ENCODE results near the gene PMIS2.
A peak's percentile ranks its signal among the peaks of the same experiment; 100 is the strongest.

PMIS2 gene

DNA sequence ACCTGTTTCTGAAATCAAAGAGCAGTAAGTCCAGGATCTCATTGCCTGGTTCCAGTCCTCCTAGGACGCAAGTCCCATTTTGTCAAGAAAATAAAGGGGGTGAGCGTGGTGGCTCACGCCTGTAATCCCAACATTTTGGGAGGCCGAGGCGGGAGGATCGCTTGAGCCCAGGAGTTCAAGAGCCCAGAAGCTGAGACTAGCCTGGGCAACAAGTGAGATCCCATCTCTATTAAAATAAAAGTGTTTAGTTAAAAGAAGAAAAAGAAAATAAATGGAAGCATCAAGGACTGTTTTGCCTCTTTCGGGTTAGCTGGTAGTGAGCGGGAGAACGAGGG, 26.2 kb downstream of the PMIS2 start:
- peaks cover 2 to 7% of the 10 kb centered on the region in 2 experiments for H3K4me1 ChIP-seq (ENCODE audit: control insufficient read depth in 1 of 2, insufficient read depth in 2 of 2, low read length in 2 of 2)
- peaks cover 11% of the 10 kb centered on the region for H3K9me3 ChIP-seq (ENCODE audit: insufficient read depth, low read depth, low read length)
- H3K23ac ChIP-seq (ENCODE audit: low read length), result no peak overlapping the region
- no peak for DNase-seq
- no peak overlapping the region for H2AK5ac ChIP-seq (ENCODE audit: low read length)
- no peak overlapping the region for H3K27ac ChIP-seq (ENCODE audit: low read depth, low read length)
- no peak overlapping the region for H3K9ac ChIP-seq (ENCODE audit: low read length)
- no peak overlapping the region for H2AFZ ChIP-seq (ENCODE audit: insufficient read depth, low read length, poor library complexity)
- no peak overlapping the region for H2BK5ac ChIP-seq (ENCODE audit: low read depth, low read length, poor library complexity)
- H2BK12ac ChIP-seq (ENCODE audit: low read length), result no peak overlapping the region
- H4K12ac ChIP-seq (ENCODE audit: low read depth, low read length), result peak overlapping the region; percentile 41
- H3K79me1 ChIP-seq (ENCODE audit: low read length), result peaks cover 4% of the 10 kb centered on the region
- peak overlapping the region; percentile 59 for H4K8ac ChIP-seq (ENCODE audit: low read depth, low read length)
- H3K14ac ChIP-seq (ENCODE audit: low read length), result no peak overlapping the region
- no peak overlapping the region for H3K18ac ChIP-seq (ENCODE audit: low read length)
- no peak overlapping the region for H4K91ac ChIP-seq (ENCODE audit: low read depth, low read length)
- no CpG with 5 or more reads among the region's 9 CpGs for WGBS (ENCODE audit: extremely low coverage, insufficient coverage, insufficient read length)
- peaks cover 4% of the 10 kb centered on the region for H3K79me2 ChIP-seq (ENCODE audit: control insufficient read depth, insufficient read depth, low read length, poor library complexity)
- H3K36me3 ChIP-seq (ENCODE audit: control insufficient read depth in 1 of 2, insufficient read depth in 2 of 2, low read length in 2 of 2), result peaks cover 12 to 18% of the 10 kb centered on the region in 2 experiments
- H3K4me2 ChIP-seq (ENCODE audit: low read length), result peak overlapping the region; percentile 49
- H3K4ac ChIP-seq (ENCODE audit: low read depth, low read length), result no peak overlapping the region
- no peaks in the 10 kb centered on the region for H3K27me3 ChIP-seq (ENCODE audit: insufficient read depth, low read length)
- no peak overlapping the region for H3K4me3 ChIP-seq (ENCODE audit: low read depth, low read length)
- no peak overlapping the region for H2BK120ac ChIP-seq (ENCODE audit: insufficient read depth, low read length, poor library complexity)

GRCh38 chr19:35612559-35613321, 26.8 kb downstream of the PMIS2 start, which contains the start of gene HAUS5:
HAUS5 (plus strand) TSS chr19:35612735; CDS start chr19:35612795, 60 bp downstream.
- Histone ChIP-seq H4K8ac (ENCODE audit: low read depth, low read length) (peak within 1 kb of the TSS; percentile 59), H4K12ac (ENCODE audit: low read depth, low read length) (peak within 1 kb of the TSS; percentile 41), H2BK120ac (ENCODE audit: insufficient read depth, low read length, poor library complexity) (no peak within 1 kb of the TSS), H3K79me1 (ENCODE audit: low read length) (peaks cover 4% of the 10 kb centered on the region), H3K18ac (ENCODE audit: low read length) (peak within 1 kb of the TSS; percentile 62), H2AFZ (ENCODE audit: insufficient read depth, low read length, poor library complexity) (peak within 1 kb of the TSS; percentile 47), H3K9ac (ENCODE audit: low read length) (peak within 1 kb of the TSS; percentile 67), H3K4ac (ENCODE audit: low read depth, low read length) (peak within 1 kb of the TSS; percentile 0), H4K91ac (ENCODE audit: low read depth, low read length) (peak within 1 kb of the TSS; percentile 55), H3K23ac (ENCODE audit: low read length) (no peak within 1 kb of the TSS), H3K4me1 (ENCODE audit: control insufficient read depth in 1 of 2, insufficient read depth in 2 of 2, low read length in 2 of 2) (peaks cover 2 to 7% of the 10 kb centered on the region in 2 experiments), H3K79me2 (ENCODE audit: control insufficient read depth, insufficient read depth, low read length, poor library complexity) (peaks cover 4% of the 10 kb centered on the region), H2AK5ac (ENCODE audit: low read length) (no peak within 1 kb of the TSS), H3K14ac (ENCODE audit: low read length) (peak within 1 kb of the TSS; percentile 62), H3K4me2 (ENCODE audit: low read length) (peak within 1 kb of the TSS; percentile 83), H2BK12ac (ENCODE audit: low read length) (no peak within 1 kb of the TSS), H2BK5ac (ENCODE audit: low read depth, low read length, poor library complexity) (peak within 1 kb of the TSS; percentile 10), H3K4me3 (ENCODE audit: low read depth, low read length) (peak within 1 kb of the TSS; percentile 86), H3K9me3 (ENCODE audit: insufficient read depth, low read depth, low read length) (peaks cover 11% of the 10 kb centered on the region), H3K27ac (ENCODE audit: low read depth, low read length) (no peak within 1 kb of the TSS), H3K27me3 (ENCODE audit: insufficient read depth, low read length) (no peaks in the 10 kb centered on the region), H3K36me3 (ENCODE audit: control insufficient read depth in 1 of 2, insufficient read depth in 2 of 2, low read length in 2 of 2) (peaks cover 14 to 20% of the 10 kb centered on the region in 2 experiments)
- WGBS (ENCODE audit: extremely low coverage, insufficient coverage, insufficient read length), result no CpG with 5 or more reads among the region's 47 CpGs
- peak; percentile 95 to 99 for DNase-seq

DNA sequence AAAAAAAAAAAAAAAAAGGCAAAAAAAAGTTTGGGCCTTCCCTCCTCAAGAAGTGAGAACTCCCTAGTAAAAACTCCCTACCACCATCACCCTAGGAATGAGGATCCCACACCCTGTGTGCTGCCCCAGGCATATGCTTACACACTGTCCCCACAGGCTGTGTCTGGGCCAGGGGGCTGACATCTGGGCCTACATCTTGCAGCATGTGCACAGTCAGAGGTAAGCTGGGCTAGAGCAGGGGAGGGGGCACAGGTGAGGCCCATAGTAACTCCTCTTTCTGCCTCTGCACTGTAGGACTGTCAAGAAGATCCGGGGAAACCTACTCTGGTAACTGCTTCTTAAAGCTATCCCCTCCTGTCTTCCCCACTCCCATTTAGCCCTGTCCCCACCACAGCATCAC, 27.6 kb downstream of the PMIS2 start:
- no peak overlapping the region for H2BK5ac ChIP-seq (ENCODE audit: low read depth, low read length, poor library complexity)
- H2AFZ ChIP-seq (ENCODE audit: insufficient read depth, low read length, poor library complexity), result no peak overlapping the region
- H3K27me3 ChIP-seq (ENCODE audit: insufficient read depth, low read length), result no peaks in the 10 kb centered on the region
- peaks cover 4% of the 10 kb centered on the region for H3K79me1 ChIP-seq (ENCODE audit: low read length)
- H3K4me1 ChIP-seq (ENCODE audit: control insufficient read depth in 1 of 2, insufficient read depth in 2 of 2, low read length in 2 of 2), result peaks cover 2 to 7% of the 10 kb centered on the region in 2 experiments
- no CpG with 5 or more reads among the region's 1 CpG for WGBS (ENCODE audit: extremely low coverage, insufficient coverage, insufficient read length)
- no peak overlapping the region for H3K9ac ChIP-seq (ENCODE audit: low read length)
- no peak overlapping the region for H4K12ac ChIP-seq (ENCODE audit: low read depth, low read length)
- H3K23ac ChIP-seq (ENCODE audit: low read length), result no peak overlapping the region
- no peak overlapping the region for H3K4me2 ChIP-seq (ENCODE audit: low read length)
- H3K18ac ChIP-seq (ENCODE audit: low read length), result no peak overlapping the region
- no peak for DNase-seq
- H3K79me2 ChIP-seq (ENCODE audit: control insufficient read depth, insufficient read depth, low read length, poor library complexity), result peaks cover 4% of the 10 kb centered on the region
- H3K4ac ChIP-seq (ENCODE audit: low read depth, low read length), result no peak overlapping the region
- H2AK5ac ChIP-seq (ENCODE audit: low read length), result no peak overlapping the region
- H4K91ac ChIP-seq (ENCODE audit: low read depth, low read length), result no peak overlapping the region
- no peak overlapping the region for H3K27ac ChIP-seq (ENCODE audit: low read depth, low read length)
- no peak overlapping the region for H2BK12ac ChIP-seq (ENCODE audit: low read length)
- H3K36me3 ChIP-seq (ENCODE audit: control insufficient read depth in 1 of 2, insufficient read depth in 2 of 2, low read length in 2 of 2), result peaks cover 21 to 26% of the 10 kb centered on the region in 2 experiments
- H2BK120ac ChIP-seq (ENCODE audit: insufficient read depth, low read length, poor library complexity), result no peak overlapping the region
- H3K14ac ChIP-seq (ENCODE audit: low read length), result no peak overlapping the region
- peaks cover 8% of the 10 kb centered on the region for H3K9me3 ChIP-seq (ENCODE audit: insufficient read depth, low read depth, low read length)
- H3K4me3 ChIP-seq (ENCODE audit: low read depth, low read length), result no peak overlapping the region
- H4K8ac ChIP-seq (ENCODE audit: low read depth, low read length), result peak overlapping the region; percentile 4

DNA sequence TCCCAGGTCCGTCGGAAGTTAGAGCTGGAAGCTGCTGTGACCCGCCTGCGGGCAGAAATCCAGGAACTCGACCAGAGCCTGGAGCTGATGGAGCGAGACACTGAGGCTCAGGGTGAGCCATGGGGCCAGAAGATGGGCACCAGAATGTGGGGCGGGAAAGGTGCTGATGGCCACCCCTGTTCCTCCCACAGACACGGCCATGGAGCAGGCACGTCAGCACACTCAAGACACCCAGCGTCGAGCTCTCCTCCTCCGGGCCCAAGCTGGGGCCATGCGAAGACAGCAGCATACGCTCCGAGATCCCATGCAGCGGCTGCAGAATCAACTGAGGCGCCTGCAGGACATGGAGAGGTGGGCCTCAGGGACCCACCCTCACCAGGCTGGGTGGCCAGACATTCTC, 29.1 kb downstream of the PMIS2 start:
- H3K36me3 ChIP-seq (ENCODE audit: control insufficient read depth in 1 of 2, insufficient read depth in 2 of 2, low read length in 2 of 2), result peaks cover 25 to 36% of the 10 kb centered on the region in 2 experiments
- H3K4me3 ChIP-seq (ENCODE audit: low read depth, low read length), result no peak overlapping the region
- H3K9ac ChIP-seq (ENCODE audit: low read length), result no peak overlapping the region
- H4K91ac ChIP-seq (ENCODE audit: low read depth, low read length), result no peak overlapping the region
- WGBS (ENCODE audit: extremely low coverage, insufficient coverage, insufficient read length), result no CpG with 5 or more reads among the region's 17 CpGs
- DNase-seq, result no peak
- H3K27ac ChIP-seq (ENCODE audit: low read depth, low read length), result no peak overlapping the region
- no peak overlapping the region for H3K4ac ChIP-seq (ENCODE audit: low read depth, low read length)
- H3K27me3 ChIP-seq (ENCODE audit: insufficient read depth, low read length), result no peaks in the 10 kb centered on the region
- no peak overlapping the region for H2AK5ac ChIP-seq (ENCODE audit: low read length)
- no peak overlapping the region for H3K4me2 ChIP-seq (ENCODE audit: low read length)
- peaks cover 2 to 7% of the 10 kb centered on the region in 2 experiments for H3K4me1 ChIP-seq (ENCODE audit: control insufficient read depth in 1 of 2, insufficient read depth in 2 of 2, low read length in 2 of 2)
- H4K12ac ChIP-seq (ENCODE audit: low read depth, low read length), result no peak overlapping the region
- no peak overlapping the region for H3K23ac ChIP-seq (ENCODE audit: low read length)
- H2BK12ac ChIP-seq (ENCODE audit: low read length), result no peak overlapping the region
- H3K18ac ChIP-seq (ENCODE audit: low read length), result no peak overlapping the region
- H4K8ac ChIP-seq (ENCODE audit: low read depth, low read length), result no peak overlapping the region
- H3K79me2 ChIP-seq (ENCODE audit: control insufficient read depth, insufficient read depth, low read length, poor library complexity), result peaks cover 4% of the 10 kb centered on the region
- no peak overlapping the region for H3K14ac ChIP-seq (ENCODE audit: low read length)
- H2BK120ac ChIP-seq (ENCODE audit: insufficient read depth, low read length, poor library complexity), result no peak overlapping the region
- no peak overlapping the region for H2AFZ ChIP-seq (ENCODE audit: insufficient read depth, low read length, poor library complexity)
- peaks cover 5% of the 10 kb centered on the region for H3K9me3 ChIP-seq (ENCODE audit: insufficient read depth, low read depth, low read length)
- H3K79me1 ChIP-seq (ENCODE audit: low read length), result peaks cover 4% of the 10 kb centered on the region
- H2BK5ac ChIP-seq (ENCODE audit: low read depth, low read length, poor library complexity), result no peak overlapping the region

All from trophoblast cell (in vitro differentiated cells and primary cell).